Prostate gland (tissue), 2 donors: Measurements from ENCODE around the gene SBNO2. TPM values are rescaled to one million over a fixed set of nuclear protein-coding genes. Genes with fewer than 3 reads are reported as not detected.
"Not testable (repeated sequence)": the region's sequence is repeated elsewhere in the genome, so short reads cannot be mapped to it uniquely, and the experiment has no call there.

Source experiments
- DNase-seq: peaks from one replicate; pipeline ENCODE4 v3.0.0-alpha.2; 2019; ENCODE audit warnings: low spot score
- H3K27ac ChIP-seq, 2 donors: fragments of 200-600 bp; sonication (generic); 2 replicates each; pipeline ENCODE4 v1.5.1; 2017 to 2019
- H3K27me3 ChIP-seq: fragments of 200-600 bp; sonication (generic); replicated peaks from 2 replicates; pipeline ENCODE4 v1.5.1; 2019; ENCODE audit not compliant: insufficient read depth
- H3K36me3 ChIP-seq, 2 donors: fragments of 200-600 bp; sonication (generic); 1 replicate in 1 of 2; 2 replicates in 1 of 2; pipeline versions ENCODE4 v1.5.1 to v1.8.1; 2017 to 2019
- H3K4me1 ChIP-seq: fragments of 200-600 bp; sonication (generic); replicated peaks from 2 replicates; pipeline ENCODE4 v1.5.1; 2019
- H3K4me3 ChIP-seq, 2 donors: fragments of 200-600 bp; sonication (generic); 2 replicates each; pipeline ENCODE4 v1.5.1; 2017 to 2019
- H3K9me3 ChIP-seq: fragments of 200-600 bp; sonication (generic); 2 replicates; pipeline ENCODE4 v1.5.1; 2017
- POLR2A ChIP-seq: fragments of 450-650 bp; IDR thresholded peaks from one replicate; pipeline ENCODE4 v1.6.1; 2016; ENCODE audit warnings: antibody characterized with exemption, mild to moderate bottlenecking
- POLR2AphosphoS5 ChIP-seq: sonication (generic); formaldehyde crosslinking; IDR thresholded peaks from one replicate; pipeline ENCODE4 v1.6.1; 2017; ENCODE audit warnings: antibody characterized with exemption
- WGBS: methylation state at CpG from one replicate; pipeline ENCODE4 v1.1.5; 2018; 5-methylcytosine and 5-hydroxymethylcytosine counted together
- intact Hi-C: fragments of 100-400 bp; cut with DNase I; formaldehyde crosslinking; loops from one replicate; pipeline ENCODE4 v1.14.2; 2022
- total RNA-seq, 2 donors: library from RNA; depleted of rRNA; stranded (reverse); fragments of >200 nt; gene quantifications; one replicate each; pipeline ENCODE4 v1.1.0, GENCODE V29; 2016
- TF ChIP-seq, protein P1 (sequence below), 4 experiments: fragments of 200-600 bp in 2 of 4; fragments of 450-650 bp in 2 of 4; sonication (generic) in 2 of 4; IDR thresholded peaks; 1 replicate in 3 of 4; 2 replicates in 1 of 4; pipeline ENCODE4 v1.5.1; 2016 to 2019; ENCODE audit warnings: antibody characterized with exemption in 4 of 4, mild to moderate bottlenecking in 2 of 4, moderate library complexity in 2 of 4

SBNO2 gene
- total RNA-seq, 2 donors from 2014 or later: 32.5 to 79.9 TPM

DNA sequence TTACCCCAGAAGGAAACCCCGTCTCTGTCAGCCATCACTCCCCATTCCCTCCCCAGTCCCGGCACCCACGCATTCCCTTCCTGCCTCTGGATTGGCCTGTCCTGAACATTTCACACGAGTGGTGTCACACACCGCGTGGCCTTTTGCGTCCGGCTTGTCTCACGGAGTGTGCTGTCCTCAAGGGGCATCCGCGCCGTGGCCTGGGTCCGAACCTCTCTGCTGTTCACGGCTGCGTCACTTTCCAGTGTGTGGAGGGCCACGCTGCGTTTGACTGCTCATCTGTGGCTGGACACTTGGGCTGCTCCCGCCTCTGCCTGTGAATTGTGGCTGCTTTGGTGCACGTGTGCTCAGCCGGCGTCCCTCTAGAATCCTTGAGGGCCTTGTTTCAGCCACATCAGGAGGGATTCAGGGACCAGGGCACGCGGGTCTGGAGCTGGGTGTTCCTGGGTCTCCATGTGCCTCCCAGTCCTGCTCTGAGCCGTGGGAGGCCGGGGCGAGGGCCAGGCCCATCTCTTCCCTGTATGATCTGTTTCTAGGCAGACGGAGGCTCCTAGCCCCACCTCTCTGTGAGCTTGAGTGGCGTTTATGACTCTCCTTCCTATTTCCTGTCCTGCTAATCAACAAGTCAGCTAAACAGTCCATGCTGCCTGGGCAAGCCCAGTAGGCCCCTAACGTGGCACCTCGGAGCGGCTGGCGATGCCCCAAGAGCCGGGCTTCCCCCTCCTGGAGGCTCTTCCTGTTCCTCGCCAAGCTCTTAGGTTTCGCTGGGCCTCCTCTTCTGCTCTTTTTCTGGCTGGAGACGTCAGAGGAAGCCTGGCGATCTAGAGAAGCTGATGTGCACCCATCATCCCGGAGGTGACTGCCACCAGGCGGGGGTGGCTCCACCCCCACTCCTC lies 39.6 kb upstream of the SBNO2 start:
- Histone ChIP-seq H3K36me3 (no peaks in the 10 kb centered on the region), H3K4me3 (no peak overlapping the region), H3K9me3 (no peaks in the 10 kb centered on the region), H3K27ac (peak overlapping the region; percentile 80 to 84), H3K4me1 (peaks cover 39% of the 10 kb centered on the region), H3K27me3 (no peaks in the 10 kb centered on the region)
- peak; percentile 88 for DNase-seq
- 32% methylated on average over 39 of the region's 39 CpGs for WGBS
- TF ChIP-seq POLR2A (peak; percentile 79), POLR2AphosphoS5 (peak; percentile 94)
- TF ChIP-seq, protein P1, sequence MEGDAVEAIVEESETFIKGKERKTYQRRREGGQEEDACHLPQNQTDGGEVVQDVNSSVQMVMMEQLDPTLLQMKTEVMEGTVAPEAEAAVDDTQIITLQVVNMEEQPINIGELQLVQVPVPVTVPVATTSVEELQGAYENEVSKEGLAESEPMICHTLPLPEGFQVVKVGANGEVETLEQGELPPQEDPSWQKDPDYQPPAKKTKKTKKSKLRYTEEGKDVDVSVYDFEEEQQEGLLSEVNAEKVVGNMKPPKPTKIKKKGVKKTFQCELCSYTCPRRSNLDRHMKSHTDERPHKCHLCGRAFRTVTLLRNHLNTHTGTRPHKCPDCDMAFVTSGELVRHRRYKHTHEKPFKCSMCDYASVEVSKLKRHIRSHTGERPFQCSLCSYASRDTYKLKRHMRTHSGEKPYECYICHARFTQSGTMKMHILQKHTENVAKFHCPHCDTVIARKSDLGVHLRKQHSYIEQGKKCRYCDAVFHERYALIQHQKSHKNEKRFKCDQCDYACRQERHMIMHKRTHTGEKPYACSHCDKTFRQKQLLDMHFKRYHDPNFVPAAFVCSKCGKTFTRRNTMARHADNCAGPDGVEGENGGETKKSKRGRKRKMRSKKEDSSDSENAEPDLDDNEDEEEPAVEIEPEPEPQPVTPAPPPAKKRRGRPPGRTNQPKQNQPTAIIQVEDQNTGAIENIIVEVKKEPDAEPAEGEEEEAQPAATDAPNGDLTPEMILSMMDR (IDR thresholded peaks at IDR 0.05): no peak
- intact Hi-C loops: no loop called here

DNA sequence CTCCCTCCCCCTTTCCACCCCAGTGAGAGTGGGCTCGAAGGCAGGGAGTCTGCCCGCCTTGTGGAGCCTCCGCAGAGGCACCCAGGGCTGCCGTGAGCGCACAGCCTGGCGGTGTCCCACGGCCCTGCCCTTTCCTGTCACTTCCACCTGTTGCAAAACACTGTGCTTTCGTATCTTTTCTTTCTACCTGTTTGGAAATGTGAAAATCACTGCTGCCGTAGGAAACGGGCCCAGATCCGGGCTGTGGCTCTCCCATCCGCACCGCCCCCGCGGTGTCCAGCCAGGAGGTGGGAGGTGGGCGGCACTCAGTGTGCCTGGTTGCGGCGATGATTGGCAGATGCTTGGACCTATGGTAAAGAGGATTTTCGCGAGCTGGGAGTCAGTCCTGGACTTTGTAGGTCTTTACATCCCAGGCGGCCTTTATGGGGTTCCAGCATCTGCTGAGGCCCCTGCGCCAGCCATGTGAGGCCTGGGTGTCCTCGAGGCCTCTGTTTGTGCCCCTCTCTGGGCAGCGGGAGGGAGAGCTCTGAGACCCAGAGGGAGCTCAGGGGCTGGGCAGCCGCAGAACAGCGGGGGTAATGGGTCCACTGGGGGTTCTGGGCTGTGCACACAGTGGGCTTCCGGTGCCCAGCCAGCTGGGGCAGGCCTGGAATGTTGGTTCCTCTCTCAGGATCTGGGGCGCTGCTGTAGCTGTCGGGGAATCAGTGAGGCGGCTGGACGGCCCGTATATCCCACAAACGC lies 37.6 kb upstream of the SBNO2 start:
- WGBS: 57% methylated on average over 33 of the region's 33 CpGs
- peak; percentile 87 for DNase-seq
- intact Hi-C loops: no loop called here
- TF ChIP-seq, protein P1 (IDR thresholded peaks at IDR 0.05): no peak
- peak; percentile 65 for TF ChIP-seq POLR2AphosphoS5
- Histone ChIP-seq H3K27me3 (no peaks in the 10 kb centered on the region), H3K4me1 (peaks cover 44% of the 10 kb centered on the region), H3K4me3 (no peak overlapping the region), H3K27ac (peak overlapping the region; percentile 53 to 67), H3K9me3 (no peaks in the 10 kb centered on the region), H3K36me3 (no peaks in the 10 kb centered on the region)

DNA sequence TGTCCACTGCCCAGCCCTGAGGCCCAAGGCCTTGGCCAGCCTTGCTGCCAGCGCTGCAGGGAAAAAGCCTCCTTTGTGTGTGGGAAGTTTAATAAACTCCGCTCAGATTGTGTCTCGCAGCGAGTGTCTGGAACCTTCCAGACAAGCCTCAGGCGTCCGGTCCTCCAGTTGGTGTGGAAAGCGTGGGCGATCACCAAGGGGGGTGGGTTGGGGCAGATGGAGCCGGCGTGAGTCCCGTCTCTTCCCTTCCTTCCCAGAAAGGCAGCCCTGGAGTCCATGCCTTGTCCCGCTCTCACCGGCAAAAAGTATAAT lies 36.1 kb upstream of the SBNO2 start:
- intact Hi-C loops: no loop called here
- 80% methylated on average over 13 of the region's 13 CpGs for WGBS
- H3K9me3 ChIP-seq: no peaks in the 10 kb centered on the region
- no peaks in the 10 kb centered on the region for H3K27me3 ChIP-seq
- no peak overlapping the region for H3K4me3 ChIP-seq
- H3K36me3 ChIP-seq: no peaks in the 10 kb centered on the region
- no peak for DNase-seq
- H3K4me1 ChIP-seq: peaks cover 40% of the 10 kb centered on the region
- TF ChIP-seq POLR2AphosphoS5 (no peak), POLR2A (no peak)
- TF ChIP-seq, protein P1 (IDR thresholded peaks at IDR 0.05): no peak
- H3K27ac ChIP-seq: peak overlapping the region in 1 of 2 donors; percentile 14

DNA sequence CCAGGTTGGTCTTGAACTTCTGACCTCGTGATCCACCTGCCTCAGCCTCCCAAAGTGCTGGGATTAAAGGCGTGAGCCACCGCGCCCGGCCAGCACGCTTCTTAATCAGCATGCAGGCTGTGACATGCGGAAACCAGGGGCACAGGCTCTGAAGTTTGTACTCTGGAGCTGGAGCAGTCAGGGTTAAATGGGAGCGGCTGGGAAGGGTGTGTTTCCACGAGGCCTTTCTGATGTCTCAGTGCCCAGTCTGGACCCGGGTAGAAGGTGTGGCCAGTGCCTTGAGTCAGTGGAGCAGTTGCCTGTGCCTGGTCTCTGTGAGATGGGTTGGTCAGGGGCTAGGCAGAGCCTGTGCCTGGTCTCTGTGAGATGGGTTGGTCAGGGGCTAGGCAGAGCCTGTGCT lies 34.8 kb upstream of the SBNO2 start:
- H3K4me3 ChIP-seq, H3K27ac ChIP-seq, DNase-seq: not testable (repeated sequence)

DNA sequence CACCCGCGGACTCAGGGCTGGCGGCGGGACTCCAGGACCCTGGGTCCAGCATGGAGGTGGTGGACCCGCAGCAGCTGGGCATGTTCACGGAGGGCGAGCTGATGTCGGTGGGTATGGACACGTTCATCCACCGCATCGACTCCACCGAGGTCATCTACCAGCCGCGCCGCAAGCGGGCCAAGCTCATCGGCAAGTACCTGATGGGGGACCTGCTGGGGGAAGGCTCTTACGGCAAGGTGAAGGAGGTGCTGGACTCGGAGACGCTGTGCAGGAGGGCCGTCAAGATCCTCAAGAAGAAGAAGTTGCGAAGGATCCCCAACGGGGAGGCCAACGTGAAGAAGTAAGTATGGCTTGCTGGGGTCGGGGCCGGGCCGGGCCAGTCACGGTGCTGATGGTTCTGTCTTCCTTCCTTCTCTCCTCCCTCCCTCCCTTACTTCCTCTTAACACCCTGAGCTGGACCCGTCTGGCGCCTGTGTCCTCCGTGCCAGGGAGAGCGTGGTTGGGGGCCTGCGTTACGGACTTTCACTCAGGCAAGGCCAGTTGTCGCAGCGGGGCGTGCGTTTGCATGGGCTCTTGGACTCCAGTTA lies 32.9 kb upstream of the SBNO2 start:
- H3K27ac ChIP-seq: peak overlapping the region; percentile 68 to 79
- DNase-seq: no peak
- intact Hi-C loops: no loop called here
- H3K36me3 ChIP-seq: no peaks in the 10 kb centered on the region
- WGBS: 2% methylated on average over 38 of the region's 38 CpGs
- H3K4me1 ChIP-seq: peaks cover 20% of the 10 kb centered on the region
- H3K9me3 ChIP-seq: no peaks in the 10 kb centered on the region
- H3K27me3 ChIP-seq: no peaks in the 10 kb centered on the region
- TF ChIP-seq POLR2A (no peak), POLR2AphosphoS5 (no peak)
- TF ChIP-seq, protein P1 (IDR thresholded peaks at IDR 0.05): no peak
- H3K4me3 ChIP-seq: peak overlapping the region; percentile 61 to 68

More for the DNA sequence above, 34.8 kb upstream of the SBNO2 start:
- peaks cover 27% of the 10 kb centered on the region for H3K4me1 ChIP-seq
- WGBS: 73% methylated on average over 10 of the region's 10 CpGs
- H3K9me3 ChIP-seq, H3K27me3 ChIP-seq, intact Hi-C loops, H3K36me3 ChIP-seq: not testable (repeated sequence)
